ENCODE measurements around the gene GRAMD2B.

GRCh38 chr5:126514558-126515141, 91.4 kb downstream of the GRAMD2B start:
- TF ChIP-seq CTCF (IDR thresholded peaks at IDR 0.05; ENCODE audit: poor library complexity) (no peak), EZH2 (IDR thresholded peaks at IDR 0.05; ENCODE audit: borderline replicate concordance) (no peak)
